ENCODE data around the gene PRKN.
"Not testable (repeated sequence)": the region's sequence is repeated elsewhere in the genome, so short reads cannot be mapped to it uniquely, and the experiment has no call there.

The PRKN gene

GRCh38 chr6:162612613-162613012 lies 115.0 kb downstream of the PRKN start:
- DNase-seq, result no peak

GRCh38 chr6:162610351-162610750 lies 117.2 kb downstream of the PRKN start:
- DNase-seq, result no peak

- no peak for DNase-seq
Measured at GRCh38 chr6:162605881-162606280, 121.7 kb downstream of the PRKN start.

- no peak for DNase-seq
Measured at GRCh38 chr6:162603231-162604015, 124.1 kb downstream of the PRKN start.

GRCh38 chr6:162602759-162603158 lies 124.8 kb downstream of the PRKN start:
- no peak for DNase-seq

GRCh38 chr6:162596676-162597075 lies 130.9 kb downstream of the PRKN start:
- DNase-seq, result no peak

- DNase-seq, result no peak
Measured at GRCh38 chr6:162591517-162591916, 136.0 kb downstream of the PRKN start.

- DNase-seq, result no peak
Measured at GRCh38 chr6:162581988-162582780, 145.4 kb downstream of the PRKN start.

- no peak for DNase-seq
Measured at GRCh38 chr6:162580619-162581018, 146.9 kb downstream of the PRKN start.

- no peak for DNase-seq
Measured at GRCh38 chr6:162576016-162576415, 151.6 kb downstream of the PRKN start.

GRCh38 chr6:162572240-162572639 lies 155.3 kb downstream of the PRKN start:
- no peak for DNase-seq

GRCh38 chr6:162568266-162568665 lies 159.3 kb downstream of the PRKN start:
- no peak for DNase-seq

GRCh38 chr6:162562041-162562440 lies 165.5 kb downstream of the PRKN start:
- DNase-seq, result no peak

- no peak for DNase-seq
Measured at GRCh38 chr6:162560891-162561290, 166.7 kb downstream of the PRKN start.

- DNase-seq, result no peak
Measured at GRCh38 chr6:162554531-162554930, 173.0 kb downstream of the PRKN start.

- DNase-seq, result no peak
Measured at GRCh38 chr6:162546905-162547304, 180.7 kb downstream of the PRKN start.

- no peak for DNase-seq
Measured at GRCh38 chr6:162543221-162543620, 184.3 kb downstream of the PRKN start.

GRCh38 chr6:162541019-162541601 lies 186.5 kb downstream of the PRKN start:
- no peak for DNase-seq

- DNase-seq, result no peak
Measured at GRCh38 chr6:162539321-162539720, 188.2 kb downstream of the PRKN start.

- DNase-seq, result no peak
Measured at GRCh38 chr6:162538643-162539064, 188.9 kb downstream of the PRKN start.

- no peak for DNase-seq
Measured at GRCh38 chr6:162533009-162533400, 194.6 kb downstream of the PRKN start.

GRCh38 chr6:162532283-162533008 lies 195.1 kb downstream of the PRKN start:
- no peak for DNase-seq

GRCh38 chr6:162531391-162531790 lies 196.2 kb downstream of the PRKN start:
- not testable (repeated sequence) for DNase-seq
